ACC112 (cell line): Measurements from ENCODE around the gene CEMIP2.

Experiments used
- H2AFZ ChIP-seq: fragments of 200-600 bp; sonication (generic); one replicate; pipeline ENCODE4 v1.6.0; 2017; ENCODE audit warnings: antibody characterized with exemption, low read length; ENCODE audit not compliant: unreplicated experiment
- H3K27ac ChIP-seq: fragments of 200-600 bp; sonication (generic); 2 replicates; pipeline ENCODE4 v1.5.1; 2014; ENCODE audit warnings: low read depth, mild to moderate bottlenecking, antibody characterized with exemption, low read length, moderate library complexity
- H3K27me3 ChIP-seq: fragments of 200-600 bp; sonication (generic); 2 replicates; pipeline ENCODE4 v1.6.1; 2014; ENCODE audit warnings: mild to moderate bottlenecking, antibody characterized with exemption, low read length, moderate library complexity, mixed read lengths; ENCODE audit not compliant: insufficient read depth
- H3K36me3 ChIP-seq: fragments of 200-600 bp; sonication (generic); 2 replicates; pipeline ENCODE4 v1.6.1; 2016; ENCODE audit warnings: mild to moderate bottlenecking, antibody characterized with exemption, low read length, moderate library complexity, mixed read lengths; ENCODE audit not compliant: insufficient read depth
- H3K4me1 ChIP-seq: fragments of 200-600 bp; sonication (generic); one replicate; pipeline ENCODE4 v1.6.1; 2016; ENCODE audit warnings: low read length, mixed read lengths; ENCODE audit not compliant: insufficient read depth, unreplicated experiment, control insufficient read depth
- H3K4me3 ChIP-seq: fragments of 200-600 bp; sonication (generic); 2 replicates; pipeline ENCODE4 v1.5.1; 2014; ENCODE audit warnings: mild to moderate bottlenecking, low read depth, low read length
- H3K79me2 ChIP-seq: fragments of 200-600 bp; sonication (generic); one replicate; pipeline ENCODE4 v1.6.0; 2016; ENCODE audit warnings: low read length; ENCODE audit not compliant: control insufficient read depth, unreplicated experiment, insufficient read depth

The CEMIP2 gene

GRCh38 chr9:71737455-71737854 lies 30.9 kb downstream of the CEMIP2 start:
- no peak overlapping the region for H3K4me3 ChIP-seq
- H3K4me1 ChIP-seq: no peaks in the 10 kb centered on the region
- no peak overlapping the region for H2AFZ ChIP-seq
- no peak overlapping the region for H3K27ac ChIP-seq
- no peaks in the 10 kb centered on the region for H3K27me3 ChIP-seq
- peaks cover 2% of the 10 kb centered on the region for H3K79me2 ChIP-seq
- H3K36me3 ChIP-seq: peaks cover 4% of the 10 kb centered on the region; the same call in 1 of the 2 replicates

GRCh38 chr9:71736236-71736635 lies 32.1 kb downstream of the CEMIP2 start:
- peaks cover 2% of the 10 kb centered on the region for H3K79me2 ChIP-seq
- no peak overlapping the region for H3K4me3 ChIP-seq
- H3K27me3 ChIP-seq: no peaks in the 10 kb centered on the region
- no peak overlapping the region for H3K27ac ChIP-seq
- no peak overlapping the region for H2AFZ ChIP-seq
- H3K36me3 ChIP-seq: peaks cover 4% of the 10 kb centered on the region; the same call in 1 of the 2 replicates
- no peaks in the 10 kb centered on the region for H3K4me1 ChIP-seq

- Histone ChIP-seq H3K4me1 (no peaks in the 10 kb centered on the region), H3K4me3 (no peak overlapping the region), H3K36me3 (peaks cover 7% of the 10 kb centered on the region; the same call in 1 of the 2 replicates)
Observed at GRCh38 chr9:71734950-71735349, 33.4 kb downstream of the CEMIP2 start.

GRCh38 chr9:71733176-71733575 lies 35.1 kb downstream of the CEMIP2 start:
- Histone ChIP-seq H3K4me3 (no peak overlapping the region), H3K36me3 (peaks cover 10% of the 10 kb centered on the region; the same call in 1 of the 2 replicates), H2AFZ (no peak overlapping the region), H3K27ac (no peak overlapping the region), H3K79me2 (no peaks in the 10 kb centered on the region), H3K27me3 (no peaks in the 10 kb centered on the region), H3K4me1 (no peaks in the 10 kb centered on the region)

More at GRCh38 chr9:71734950-71735349, 33.4 kb downstream of the CEMIP2 start:
- Histone ChIP-seq H3K79me2 (peaks cover under 1% of the 10 kb centered on the region), H3K27ac (no peak overlapping the region), H3K27me3 (no peaks in the 10 kb centered on the region), H2AFZ (no peak overlapping the region)

GRCh38 chr9:71729816-71730526 lies 38.3 kb downstream of the CEMIP2 start:
- H2AFZ ChIP-seq: no peak overlapping the region
- peaks cover 9% of the 10 kb centered on the region; the same call in 1 of the 2 replicates for H3K36me3 ChIP-seq
- no peak overlapping the region for H3K27ac ChIP-seq
- H3K79me2 ChIP-seq: no peaks in the 10 kb centered on the region
- H3K27me3 ChIP-seq: no peaks in the 10 kb centered on the region
- peaks cover 6% of the 10 kb centered on the region for H3K4me1 ChIP-seq
- no peak overlapping the region for H3K4me3 ChIP-seq

- Histone ChIP-seq H3K27ac (no peak overlapping the region), H2AFZ (no peak overlapping the region), H3K4me1 (peaks cover 6% of the 10 kb centered on the region), H3K36me3 (peaks cover 11% of the 10 kb centered on the region), H3K79me2 (no peaks in the 10 kb centered on the region), H3K4me3 (no peak overlapping the region), H3K27me3 (no peaks in the 10 kb centered on the region)
Observed at GRCh38 chr9:71726723-71727122, 41.6 kb downstream of the CEMIP2 start.

- Histone ChIP-seq H2AFZ (no peak overlapping the region), H3K79me2 (no peaks in the 10 kb centered on the region), H3K4me1 (peaks cover 6% of the 10 kb centered on the region), H3K27me3 (no peaks in the 10 kb centered on the region), H3K36me3 (peaks cover 11% of the 10 kb centered on the region), H3K27ac (no peak overlapping the region), H3K4me3 (no peak overlapping the region)
Observed at GRCh38 chr9:71725590-71726338, 42.5 kb downstream of the CEMIP2 start.

- peaks cover 12% of the 10 kb centered on the region for H3K36me3 ChIP-seq
- H3K4me3 ChIP-seq: no peak overlapping the region
- H2AFZ ChIP-seq: no peak overlapping the region
- no peak overlapping the region for H3K27ac ChIP-seq
- H3K27me3 ChIP-seq: no peaks in the 10 kb centered on the region
- H3K79me2 ChIP-seq: no peaks in the 10 kb centered on the region
- peaks cover 6% of the 10 kb centered on the region for H3K4me1 ChIP-seq
Observed at GRCh38 chr9:71721855-71722254, 46.5 kb downstream of the CEMIP2 start.

- Histone ChIP-seq H3K36me3 (peaks cover 5% of the 10 kb centered on the region; the same call in 1 of the 2 replicates), H3K27ac (no peak overlapping the region), H3K27me3 (no peaks in the 10 kb centered on the region), H3K4me3 (no peak overlapping the region), H2AFZ (no peak overlapping the region), H3K79me2 (no peaks in the 10 kb centered on the region), H3K4me1 (no peaks in the 10 kb centered on the region)
Observed at GRCh38 chr9:71719562-71719961, 48.8 kb downstream of the CEMIP2 start.

- no peaks in the 10 kb centered on the region for H3K27me3 ChIP-seq
- no peaks in the 10 kb centered on the region for H3K4me1 ChIP-seq
- H3K79me2 ChIP-seq: no peaks in the 10 kb centered on the region
- H3K4me3 ChIP-seq: no peak overlapping the region
- H3K27ac ChIP-seq: no peak overlapping the region
- H2AFZ ChIP-seq: no peak overlapping the region
- peaks cover 9% of the 10 kb centered on the region for H3K36me3 ChIP-seq
Observed at GRCh38 chr9:71719088-71719487, 49.2 kb downstream of the CEMIP2 start.
